G401.6 (cell line): ENCODE measurements around the gene RELN.

Source experiments
- FAIRE-seq: peaks from 2 replicates; lab custom pipeline; 2012; peaks lifted over from hg19 to GRCh38; lab: Jason Lieb, UNC

Gene RELN

GRCh38 chr7:103679151-103680132, 310.0 kb downstream of the RELN start:
- FAIRE-seq, result no peak

GRCh38 chr7:103668279-103668941, 321.0 kb downstream of the RELN start:
- no peak for FAIRE-seq

GRCh38 chr7:103666326-103666725, 323.1 kb downstream of the RELN start:
- no peak for FAIRE-seq

GRCh38 chr7:103664577-103664976, 324.9 kb downstream of the RELN start:
- no peak for FAIRE-seq

- no peak for FAIRE-seq
Measured at GRCh38 chr7:103660455-103661371, 328.7 kb downstream of the RELN start.

GRCh38 chr7:103658055-103659005, 331.1 kb downstream of the RELN start:
- no peak for FAIRE-seq

- no peak for FAIRE-seq
Measured at GRCh38 chr7:103657474-103657894, 332.0 kb downstream of the RELN start.

GRCh38 chr7:103656221-103656620, 333.2 kb downstream of the RELN start:
- FAIRE-seq, result no peak

GRCh38 chr7:103651593-103652377, 337.7 kb downstream of the RELN start:
- no peak for FAIRE-seq

GRCh38 chr7:103649052-103649451, 340.4 kb downstream of the RELN start:
- FAIRE-seq, result no peak

GRCh38 chr7:103648135-103648534, 341.3 kb downstream of the RELN start:
- FAIRE-seq, result no peak

- FAIRE-seq, result no peak
Measured at GRCh38 chr7:103644319-103644718, 345.1 kb downstream of the RELN start.

GRCh38 chr7:103640031-103640779, 349.3 kb downstream of the RELN start:
- FAIRE-seq, result no peak

- FAIRE-seq, result no peak
Measured at GRCh38 chr7:103637726-103638125, 351.7 kb downstream of the RELN start.

GRCh38 chr7:103637094-103637493, 352.4 kb downstream of the RELN start:
- no peak for FAIRE-seq

GRCh38 chr7:103636153-103636552, 353.3 kb downstream of the RELN start:
- no peak for FAIRE-seq

- peak; percentile 27 for FAIRE-seq
Measured at GRCh38 chr7:103632972-103633371, 356.5 kb downstream of the RELN start.

- no peak for FAIRE-seq
Measured at GRCh38 chr7:103632005-103632639, 357.3 kb downstream of the RELN start.

- no peak for FAIRE-seq
Measured at GRCh38 chr7:103630318-103630717, 359.1 kb downstream of the RELN start.
